AML-193 (cell line): ENCODE measurements around the gene CCDC121.
"Not testable (repeated sequence)": the region's sequence is repeated elsewhere in the genome, so short reads cannot be mapped to it uniquely, and the experiment has no call there.

ENCODE experiments used
- DNase-seq, 2 experiments: peaks; one replicate each; lab custom pipeline; 2025; lab: John Stamatoyannopoulos, UW

CCDC121 gene

GRCh38 chr2:27636766-27637165, 8.0 kb upstream of the CCDC121 start:
- no peak for DNase-seq

- DNase-seq: no peak
Measured at GRCh38 chr2:27634291-27634690, 5.5 kb upstream of the CCDC121 start.

GRCh38 chr2:27630257-27630656, 1.4 kb upstream of the CCDC121 start:
- DNase-seq: not testable (repeated sequence)

- DNase-seq: peak in 1 of 2 experiments; percentile 6
Measured at GRCh38 chr2:27627963-27628766, 647 bp downstream of the CCDC121 start.

GRCh38 chr2:27626921-27627320, 1.9 kb downstream of the CCDC121 start:
- peak; percentile 54 to 58 for DNase-seq

- not testable (repeated sequence) for DNase-seq
Measured at GRCh38 chr2:27626323-27626722, 2.5 kb downstream of the CCDC121 start.

- no peak for DNase-seq
Measured at GRCh38 chr2:27624943-27625342, 3.9 kb downstream of the CCDC121 start.

- no peak for DNase-seq
Measured at GRCh38 chr2:27622921-27623384, 5.9 kb downstream of the CCDC121 start.

- DNase-seq: no peak
Measured at GRCh38 chr2:27621524-27621923, 7.3 kb downstream of the CCDC121 start.

GRCh38 chr2:27615316-27615715, 13.5 kb downstream of the CCDC121 start:
- no peak for DNase-seq

- no peak for DNase-seq
Measured at GRCh38 chr2:27613985-27614384, 14.8 kb downstream of the CCDC121 start.

GRCh38 chr2:27606611-27607010, 22.2 kb downstream of the CCDC121 start:
- no peak for DNase-seq

- DNase-seq: no peak
Measured at GRCh38 chr2:27596627-27597026, 32.2 kb downstream of the CCDC121 start.

GRCh38 chr2:27595412-27595811, 33.4 kb downstream of the CCDC121 start:
- DNase-seq: not testable (repeated sequence)

GRCh38 chr2:27594020-27594703, 34.6 kb downstream of the CCDC121 start:
- not testable (repeated sequence) for DNase-seq

- no peak for DNase-seq
Measured at GRCh38 chr2:27593240-27593639, 35.6 kb downstream of the CCDC121 start.

- no peak for DNase-seq
Measured at GRCh38 chr2:27591745-27592144, 37.1 kb downstream of the CCDC121 start.

- DNase-seq: no peak
Measured at GRCh38 chr2:27588308-27588707, 40.5 kb downstream of the CCDC121 start.

- no peak for DNase-seq
Measured at GRCh38 chr2:27587025-27587424, 41.8 kb downstream of the CCDC121 start.

GRCh38 chr2:27584597-27584996, 44.2 kb downstream of the CCDC121 start:
- DNase-seq: no peak

GRCh38 chr2:27583390-27583915, 45.4 kb downstream of the CCDC121 start:
- DNase-seq: no peak

- DNase-seq: peak; percentile 88 to 91
Measured at GRCh38 chr2:27582695-27583389, 46.0 kb downstream of the CCDC121 start, which contains the start of gene ZNF512. ZNF512 (plus strand) TSS chr2:27583042; CDS start chr2:27583113, 71 bp downstream.
